Activated T-cell treated with anti-CD3 and anti-CD28 coated beads, Interleukin-2, amount 50 U/mL, for 48 hours (primary cell): ENCODE results near the gene NCK2.
A peak's percentile ranks its signal among the peaks of the same experiment; 100 is the strongest.

ENCODE experiments used
- DNase-seq, 2 experiments: peaks; one replicate each; pipeline ENCODE4 v3.0.0-alpha.2; 2020

Gene NCK2

DNA sequence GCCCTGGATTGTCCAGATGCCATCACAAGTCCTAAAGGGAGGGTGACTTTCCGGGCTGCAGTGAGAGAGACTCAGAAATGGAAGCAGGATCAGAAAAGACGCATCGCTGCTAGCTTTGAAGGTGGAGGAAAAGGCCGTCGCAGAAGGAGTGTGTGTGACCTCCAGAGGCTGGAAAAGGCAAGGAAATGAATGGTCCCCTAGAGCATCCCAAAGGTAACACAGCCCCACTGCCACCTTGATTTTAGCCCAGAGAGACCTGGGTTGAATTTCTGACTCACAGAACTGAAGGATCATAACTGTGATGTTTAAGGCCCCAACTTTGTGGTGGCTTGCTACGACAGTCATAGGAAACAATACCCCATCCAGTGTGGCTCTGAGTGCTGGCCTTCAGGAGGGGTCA is 8.6 kb upstream of the NCK2 start:
- DNase-seq = peak in 1 of 2 experiments; percentile 14

DNA sequence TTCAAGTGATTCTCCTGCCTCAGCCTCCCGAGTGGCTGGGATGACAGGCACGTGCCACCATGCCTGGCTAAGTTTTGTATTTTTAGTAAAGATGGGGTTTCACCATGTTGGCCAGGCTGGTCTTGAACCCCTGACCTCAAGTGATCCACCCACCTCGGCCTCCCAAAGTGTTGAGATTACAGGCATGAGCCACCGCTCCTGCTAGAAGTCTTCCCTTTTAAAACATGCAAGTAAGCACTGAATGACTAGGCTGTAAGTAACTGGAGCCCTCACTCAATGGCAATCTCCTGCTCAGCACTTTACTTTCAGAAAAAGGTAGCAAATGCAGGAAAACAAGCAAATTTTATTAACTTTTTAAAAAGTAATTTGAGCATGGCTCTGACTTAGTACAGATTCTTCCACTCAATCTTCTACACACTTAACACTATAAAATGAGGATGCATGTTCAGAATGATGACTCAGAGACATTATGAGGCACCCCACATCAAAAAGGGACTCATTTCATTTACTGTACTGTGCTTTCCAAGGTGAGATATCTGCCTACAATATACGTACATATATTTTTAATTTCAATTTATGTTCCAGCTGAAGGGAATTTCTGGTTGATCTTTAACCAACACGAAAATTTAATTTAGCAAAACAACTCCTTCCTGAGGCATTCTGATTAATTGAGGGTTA is 6.6 kb upstream of the NCK2 start:
- DNase-seq = peak in 1 of 2 experiments; percentile 38

DNA sequence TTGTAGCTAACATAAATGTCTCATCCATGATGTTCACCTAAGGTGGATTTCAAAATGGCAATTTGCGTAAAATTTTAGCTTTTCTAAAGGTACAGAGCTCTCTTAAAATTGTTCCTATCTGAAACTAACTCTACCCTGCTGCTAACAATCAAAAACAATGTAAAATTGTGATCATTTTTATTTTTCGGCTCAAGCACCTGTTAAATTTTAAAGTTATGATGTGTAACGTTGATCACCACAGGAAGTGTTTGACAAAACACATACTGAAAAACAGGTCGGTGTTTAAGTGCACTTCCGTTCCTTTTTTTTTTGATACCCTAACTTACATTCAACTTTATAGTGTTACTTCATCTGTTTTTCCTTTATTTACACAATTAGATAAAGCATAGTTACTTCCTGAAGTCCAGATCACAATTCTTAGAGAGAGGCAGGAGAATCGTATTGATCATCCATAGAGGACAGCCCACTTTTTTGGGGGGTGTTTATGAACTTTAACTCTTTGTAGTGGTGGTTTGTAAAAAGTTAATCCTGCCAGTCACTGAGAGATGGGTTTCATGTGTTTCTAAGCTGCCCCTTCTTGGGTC is 6.0 kb upstream of the NCK2 start:
- no peak for DNase-seq

DNA sequence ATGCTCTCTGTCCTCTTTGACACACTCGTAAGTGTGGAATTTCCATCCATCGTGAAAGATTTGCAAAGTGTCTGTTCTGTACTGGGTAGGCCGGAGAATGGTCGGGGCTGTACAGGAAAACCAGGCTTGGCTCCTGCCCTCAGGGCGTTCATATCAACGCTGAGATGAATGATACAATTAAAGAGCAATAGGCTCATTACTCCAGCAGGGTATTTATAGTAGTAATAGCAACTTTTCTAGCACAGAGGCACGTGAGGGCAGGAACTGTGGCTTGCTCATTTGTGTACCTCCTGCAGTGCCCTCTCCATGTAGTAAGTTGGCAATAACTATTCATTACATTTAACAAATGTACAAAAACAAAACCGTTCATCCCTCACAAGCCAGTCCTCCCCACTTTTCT is 5.3 kb upstream of the NCK2 start:
- peak in 1 of 2 experiments; percentile 24 for DNase-seq

DNA sequence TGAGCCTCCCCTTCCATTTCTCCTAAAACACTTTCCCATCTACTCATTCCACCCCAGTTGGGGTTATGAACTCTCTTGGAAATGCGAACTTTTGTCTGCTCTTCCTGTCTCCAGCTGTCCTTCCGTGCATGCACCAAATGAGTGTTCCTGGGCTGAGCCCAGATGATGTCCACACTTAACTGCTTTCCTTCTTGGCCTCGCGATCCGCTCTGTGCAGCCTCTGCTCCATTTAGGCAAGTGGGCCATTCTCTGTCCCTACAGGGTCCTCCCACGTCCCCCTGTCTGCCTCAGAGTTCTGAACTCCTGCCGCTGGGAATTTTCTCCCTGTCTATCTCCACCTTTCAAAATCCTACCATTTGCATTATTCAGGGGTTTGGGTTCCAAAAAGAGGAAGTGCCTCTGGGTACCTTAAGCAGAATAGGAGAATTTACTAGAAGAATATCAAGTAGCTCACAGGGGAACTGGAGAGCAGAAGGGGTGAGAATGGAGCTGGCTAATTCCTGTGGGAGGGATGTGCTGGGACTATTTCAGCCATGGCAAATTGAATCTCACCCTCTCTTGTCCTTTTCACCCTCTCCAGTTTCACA is 4.7 kb upstream of the NCK2 start:
- DNase-seq = no peak

DNA sequence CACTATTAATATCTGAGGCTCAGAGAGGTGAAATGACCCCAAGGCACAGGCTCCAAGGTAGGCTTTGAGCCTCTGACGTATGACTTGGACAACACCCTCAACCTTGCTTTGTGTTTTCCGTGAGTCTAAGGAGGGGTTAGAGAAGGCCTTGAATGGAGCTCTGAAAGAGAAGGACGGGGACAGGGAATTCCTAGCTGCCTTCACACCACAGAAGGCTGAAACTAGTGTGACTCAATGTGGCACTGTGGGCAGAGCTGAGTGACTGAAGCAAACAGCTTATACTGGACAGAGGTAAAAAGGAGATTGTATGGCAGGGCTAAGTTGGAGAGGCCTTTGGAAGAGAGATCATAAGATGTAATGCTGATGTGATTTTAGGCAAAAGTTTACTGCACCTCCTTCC is 3.5 kb upstream of the NCK2 start:
- peak in 1 of 2 experiments; percentile 36 for DNase-seq

DNA sequence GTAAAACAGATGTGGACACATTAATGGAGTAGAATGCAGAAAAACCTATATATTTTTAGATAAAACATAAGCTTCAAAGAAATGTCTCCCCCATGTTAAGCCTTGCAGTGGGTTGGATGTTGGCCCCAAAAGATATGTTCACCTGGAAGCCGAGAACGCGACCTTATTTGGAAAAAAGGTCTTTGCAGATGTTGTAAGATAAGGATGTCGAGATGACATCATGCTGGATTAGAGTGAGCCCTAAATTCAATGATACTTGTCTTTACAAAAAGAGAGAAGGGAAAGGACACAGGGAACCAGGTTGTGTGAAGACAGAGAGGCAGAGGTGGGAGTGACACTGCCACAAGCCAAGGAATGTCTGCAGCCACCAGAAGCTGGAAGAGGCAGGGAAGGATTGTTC is 3.1 kb upstream of the NCK2 start:
- no peak for DNase-seq

DNA sequence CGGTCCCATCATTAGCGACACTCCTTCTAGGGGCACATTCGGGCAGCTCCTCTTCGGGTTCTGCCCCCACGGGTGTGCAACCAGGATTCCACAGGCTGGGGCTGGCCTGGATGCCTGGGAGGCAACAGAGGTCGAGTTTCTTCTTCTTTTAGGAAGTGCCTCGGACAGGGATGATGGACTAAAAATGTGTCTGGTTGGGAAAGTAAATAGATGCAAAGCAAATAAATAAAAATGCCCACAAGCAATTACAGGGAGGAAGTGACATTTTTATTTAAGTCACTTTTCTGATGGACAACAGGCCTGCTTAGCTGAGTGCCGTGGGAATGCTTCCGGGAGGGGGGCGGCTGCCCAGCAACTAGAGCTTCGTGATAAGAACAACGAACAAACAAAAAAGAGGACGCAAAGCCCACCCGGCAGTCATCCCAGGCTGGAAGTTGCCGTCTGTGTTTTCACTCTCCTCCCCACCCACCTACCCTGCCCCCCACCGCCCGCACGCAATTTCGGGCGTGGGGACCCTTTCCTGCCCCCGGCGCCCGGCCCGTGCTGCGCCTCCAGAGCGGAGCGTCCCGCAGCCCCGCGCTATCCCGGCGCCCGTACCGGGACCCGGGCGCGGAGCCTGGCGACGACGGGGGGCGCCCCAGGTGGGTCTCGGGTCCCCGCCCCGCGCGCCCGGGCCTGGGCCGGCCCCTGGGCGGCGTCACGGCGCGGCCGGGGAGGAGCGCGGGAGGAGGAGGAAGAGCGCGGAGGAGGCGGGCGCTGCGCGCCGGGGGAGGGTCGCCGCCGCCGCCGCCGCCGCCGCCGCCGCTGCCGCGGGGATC is 412 bp upstream of the NCK2 start:
- DNase-seq = peak; percentile 71 to 78

DNA sequence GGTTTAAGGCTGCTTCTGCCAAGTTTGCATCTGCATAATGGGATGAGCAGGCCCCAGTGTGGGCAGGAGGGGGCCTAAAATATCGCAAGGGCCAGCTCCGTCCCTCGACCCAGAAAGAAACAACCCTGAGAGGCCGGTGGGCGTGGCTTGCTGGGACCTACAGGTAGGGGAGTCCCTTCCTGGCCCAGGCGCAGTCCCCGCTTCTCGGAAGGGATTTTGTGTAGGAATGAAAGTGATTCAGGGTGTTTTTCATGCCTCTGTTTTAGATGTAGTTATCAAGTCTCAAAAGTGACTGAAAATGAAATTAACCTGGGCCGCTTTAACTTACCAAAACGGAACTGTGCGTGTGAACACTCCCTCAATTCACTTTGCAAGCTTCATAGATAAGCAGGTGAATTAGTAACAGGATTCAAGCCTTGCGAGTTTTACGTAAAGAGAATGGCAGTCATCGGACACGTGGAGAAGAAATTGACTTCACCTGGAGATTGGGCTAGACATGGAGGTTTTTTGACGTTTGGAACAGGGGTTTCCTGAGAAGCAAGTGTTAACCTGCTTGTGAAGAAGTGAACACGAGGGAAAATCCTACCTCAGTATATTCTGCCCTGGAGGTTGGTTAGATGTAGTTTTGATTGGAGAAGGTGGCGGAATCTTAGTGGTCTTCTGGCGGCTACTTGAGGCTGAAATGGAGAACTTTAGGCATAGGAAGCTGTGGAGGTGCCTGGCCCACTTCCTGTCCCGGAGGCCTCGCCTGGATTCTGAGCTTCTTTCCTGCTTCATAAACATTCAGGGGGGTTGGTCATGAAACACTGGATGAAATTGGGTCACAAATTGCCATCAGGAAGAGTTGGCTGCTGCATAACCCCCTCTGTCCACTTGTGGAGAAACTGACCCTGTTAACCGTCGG is 1.7 kb downstream of the NCK2 start:
- DNase-seq = peak; percentile 94

DNA sequence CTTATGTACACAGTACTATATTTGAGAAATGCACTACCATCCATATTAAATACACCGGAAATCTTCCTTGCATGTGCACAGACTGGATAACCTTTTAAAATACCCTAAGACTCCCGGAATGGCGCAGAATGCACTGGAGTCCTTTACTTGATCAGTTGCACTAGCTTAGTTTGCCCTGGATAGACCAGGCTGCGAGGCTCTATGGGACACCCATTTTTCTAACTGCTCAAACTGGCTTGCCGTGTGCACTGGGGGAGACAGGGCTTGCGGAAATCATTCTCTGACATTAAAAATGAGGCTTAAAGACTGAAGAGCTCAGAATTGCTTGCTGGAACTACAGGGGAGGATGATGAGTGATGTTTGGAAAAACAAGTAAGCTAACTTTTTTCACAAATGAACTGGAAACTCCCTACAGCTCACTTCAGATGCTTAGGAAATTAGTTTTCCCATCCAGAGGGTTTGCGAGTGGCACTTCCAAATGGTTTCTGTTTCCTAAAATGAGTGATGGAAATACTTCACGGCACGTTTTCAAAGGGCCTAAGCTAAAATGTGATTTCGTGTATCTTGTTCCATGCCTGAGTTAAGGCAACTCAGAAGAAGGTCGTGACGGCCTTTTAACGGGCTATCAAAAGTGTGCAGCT is 2.7 kb downstream of the NCK2 start:
- DNase-seq = peak in 1 of 2 experiments; percentile 36

DNA sequence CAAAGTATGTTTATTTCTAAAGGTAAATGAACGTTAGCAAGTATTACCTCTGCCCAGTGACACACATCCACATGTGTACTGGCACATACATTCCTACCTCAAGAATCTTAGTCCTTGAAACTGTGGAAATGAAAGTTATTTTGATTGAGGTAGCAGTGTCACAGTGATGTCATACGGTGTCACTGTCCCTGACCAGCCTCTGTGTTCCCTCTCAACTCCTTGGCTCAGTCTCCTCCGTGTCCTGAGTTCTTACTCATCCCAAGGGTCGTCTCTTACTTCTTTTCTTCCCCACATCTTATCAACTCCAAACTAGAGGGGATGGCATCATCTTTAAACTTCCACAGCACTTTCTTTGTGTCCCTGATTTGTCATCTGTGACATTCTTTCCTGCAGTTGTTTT is 3.3 kb downstream of the NCK2 start:
- DNase-seq = no peak

DNA sequence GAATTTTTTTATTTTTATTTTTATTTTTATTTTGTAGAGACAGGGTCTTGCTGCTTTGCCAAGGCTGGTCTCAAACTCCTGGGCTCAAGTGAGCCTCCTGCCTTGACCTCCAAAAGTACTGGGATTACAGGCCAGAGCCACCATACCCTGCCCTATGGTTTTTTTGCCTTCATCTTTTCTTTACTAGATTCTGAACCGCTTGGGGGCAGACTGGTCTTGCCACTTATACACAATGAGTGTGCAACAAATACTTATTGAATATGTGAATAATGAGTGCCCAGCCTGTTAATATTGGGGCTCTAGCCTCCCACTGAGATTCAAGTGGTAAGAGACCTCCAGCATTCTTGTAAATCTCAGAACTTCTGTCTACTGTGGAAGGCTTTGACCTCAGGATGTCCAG is 3.9 kb downstream of the NCK2 start:
- DNase-seq = no peak

DNA sequence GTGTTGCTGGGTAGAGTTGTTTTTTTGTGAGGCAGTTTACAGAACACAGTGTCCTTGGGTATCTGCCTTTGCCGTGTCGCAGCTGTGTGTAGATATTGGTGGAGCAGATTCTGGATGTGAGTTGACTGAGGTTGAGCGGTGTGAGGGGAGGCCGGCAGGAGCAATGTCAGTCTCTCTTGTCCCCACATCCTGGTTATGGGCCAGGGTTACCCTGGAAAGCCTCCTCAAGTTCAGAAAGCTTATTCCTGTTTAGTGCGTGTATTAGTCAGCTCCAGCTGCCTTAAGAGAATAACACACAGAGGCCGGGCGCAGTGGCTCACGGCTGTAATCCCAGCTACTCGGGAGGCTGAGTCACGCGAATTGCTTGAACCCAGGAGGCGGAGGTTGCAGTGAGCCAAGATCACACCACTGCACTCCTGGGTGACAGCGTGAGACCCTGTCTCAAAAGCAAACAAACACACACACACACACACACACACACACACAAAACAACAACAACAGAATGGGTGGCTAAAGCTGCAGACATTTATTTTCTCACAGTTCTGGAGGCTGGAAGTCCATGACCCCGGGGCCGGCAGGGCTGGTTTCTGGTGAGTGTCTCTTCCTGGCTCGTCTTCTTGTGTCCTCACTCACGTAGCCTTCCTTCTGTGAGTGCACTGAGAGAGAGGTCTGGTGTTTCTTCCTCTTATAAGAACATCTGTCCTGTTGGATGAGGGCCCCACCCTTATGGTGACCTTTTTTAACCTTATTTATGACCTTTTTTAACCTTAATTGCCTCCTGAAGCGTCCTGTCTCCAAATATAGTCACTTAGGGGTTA is 5.1 kb downstream of the NCK2 start:
- peak; percentile 69 to 75 for DNase-seq

DNA sequence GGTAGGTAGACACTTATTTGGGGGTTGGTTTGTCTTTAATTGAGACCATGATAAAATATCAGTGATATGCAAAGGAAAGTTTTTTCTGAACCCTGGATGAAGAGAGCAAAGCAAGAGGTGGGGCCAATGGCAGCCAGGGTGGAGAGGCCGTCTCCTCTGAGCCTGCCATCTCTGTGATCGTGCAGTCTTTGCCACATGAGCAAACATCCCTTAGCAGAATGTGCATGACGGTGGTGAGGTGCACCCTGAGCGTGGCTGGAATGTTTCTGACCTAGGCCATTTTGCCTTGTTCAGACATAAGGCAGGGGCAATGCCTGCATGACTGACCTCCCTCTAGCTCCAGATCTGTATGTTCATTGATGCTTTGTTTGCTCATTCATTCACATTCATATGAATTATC is 6.0 kb downstream of the NCK2 start:
- peak; percentile 22 to 24 for DNase-seq

DNA sequence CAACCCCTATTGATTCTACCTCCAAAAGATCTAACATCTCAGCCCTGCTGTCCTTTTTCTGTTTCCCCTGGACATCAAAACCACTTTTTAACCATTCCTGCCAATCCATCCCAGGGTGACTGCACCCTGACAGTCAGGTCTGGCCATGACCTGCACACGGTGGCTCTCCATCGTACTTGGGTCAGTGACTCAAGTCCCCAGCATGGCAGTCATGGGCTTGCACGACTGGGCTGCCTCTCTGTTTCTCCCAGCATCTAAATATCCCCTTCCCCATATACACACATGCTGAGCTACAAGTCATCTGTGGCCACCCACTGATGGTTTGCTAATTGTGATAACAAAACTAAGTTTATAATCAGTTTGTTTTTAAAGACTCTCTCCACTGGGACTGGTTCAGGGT is 6.6 kb downstream of the NCK2 start:
- DNase-seq = peak; percentile 20 to 22

DNA sequence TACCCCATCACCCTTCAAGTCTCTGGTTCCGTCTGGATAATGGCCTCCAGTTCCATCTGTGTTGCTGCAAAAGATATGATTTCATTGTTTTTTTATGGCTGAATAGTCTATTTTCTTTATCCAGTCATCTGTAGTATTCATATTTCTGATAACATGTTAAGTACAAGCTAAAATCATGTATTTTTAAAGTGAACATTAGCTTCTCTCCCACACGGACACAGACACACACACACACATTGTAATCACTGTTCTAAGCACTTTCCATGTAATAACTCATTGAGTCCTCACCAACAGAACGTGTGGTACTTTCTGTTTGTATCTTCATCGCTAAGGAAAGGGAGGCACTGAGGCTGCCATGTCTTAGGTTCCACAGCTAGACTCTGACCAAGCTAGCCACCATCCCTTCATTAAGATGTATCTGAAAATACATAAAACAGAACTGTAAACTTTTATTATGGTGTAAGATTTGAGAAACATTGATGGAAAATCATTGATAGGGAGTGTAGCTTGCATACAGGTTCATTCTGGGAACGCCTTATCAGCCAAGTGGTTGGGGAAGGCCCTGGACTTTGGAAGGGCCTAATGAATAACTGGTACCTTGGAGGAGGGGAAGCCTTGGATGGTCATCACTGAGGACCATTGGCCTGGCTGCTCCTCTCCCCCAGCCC is 8.1 kb downstream of the NCK2 start:
- peak; percentile 2 to 18 for DNase-seq

DNA sequence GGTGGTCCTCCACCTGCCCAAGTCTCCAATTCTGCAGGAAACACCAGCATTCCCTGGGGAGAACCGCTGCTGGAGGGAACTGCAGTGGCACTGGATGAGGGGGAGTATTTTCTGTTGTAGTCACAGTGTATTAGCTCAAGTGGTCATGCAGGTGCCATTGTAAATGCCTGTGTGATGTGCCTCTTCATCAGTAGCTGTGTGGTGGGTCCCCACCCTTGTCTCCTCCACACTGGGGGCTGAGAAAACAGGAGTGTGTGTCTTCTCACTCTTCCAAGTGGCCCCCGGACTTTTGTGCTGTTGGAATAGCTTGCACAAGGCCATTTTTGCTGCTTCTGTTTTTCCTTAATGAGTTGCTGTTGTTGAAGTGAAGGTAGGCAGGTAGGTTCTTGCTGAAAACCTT is 8.7 kb downstream of the NCK2 start:
- peak; percentile 38 to 39 for DNase-seq

DNA sequence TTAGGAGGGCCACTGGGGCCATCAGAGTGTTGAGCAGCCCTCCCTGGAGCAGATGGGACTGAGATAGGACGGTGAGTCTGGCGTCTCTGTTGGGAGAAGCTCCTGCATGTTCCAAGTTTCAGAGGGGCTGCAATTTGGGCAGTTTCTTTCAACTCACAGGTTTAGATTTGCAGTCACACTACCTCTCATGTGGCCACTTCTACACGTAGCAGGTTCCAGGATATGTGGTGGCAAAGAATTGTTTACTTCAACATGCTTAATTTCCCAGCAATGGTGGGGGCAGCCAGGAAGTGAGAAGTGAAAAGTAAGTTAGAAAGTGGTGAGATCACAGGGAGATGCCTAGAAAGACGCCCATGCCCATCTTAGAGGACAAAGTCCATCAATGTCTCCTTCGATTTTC is 9.3 kb downstream of the NCK2 start:
- DNase-seq = peak; percentile 64 to 67

DNA sequence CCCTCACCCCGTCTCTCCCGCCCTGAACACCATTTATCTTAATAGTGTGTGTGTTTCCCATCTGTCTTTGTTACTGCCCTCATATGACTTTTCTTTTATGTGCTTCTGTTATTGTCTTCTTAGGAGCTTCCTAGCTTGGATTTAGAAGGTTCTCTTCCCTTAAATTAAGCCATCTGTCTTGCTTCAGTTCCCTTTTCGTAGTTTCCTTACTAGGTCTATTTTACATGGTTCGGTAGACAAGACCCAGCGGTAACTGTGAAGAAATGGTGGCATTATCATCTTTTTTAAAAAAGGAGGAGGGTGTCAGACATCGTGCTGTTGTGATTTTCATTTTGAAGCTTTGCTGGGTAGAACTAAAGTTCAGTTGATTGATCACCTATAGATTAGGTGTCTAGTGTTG is 10.3 kb downstream of the NCK2 start:
- peak; percentile 11 to 12 for DNase-seq

DNA sequence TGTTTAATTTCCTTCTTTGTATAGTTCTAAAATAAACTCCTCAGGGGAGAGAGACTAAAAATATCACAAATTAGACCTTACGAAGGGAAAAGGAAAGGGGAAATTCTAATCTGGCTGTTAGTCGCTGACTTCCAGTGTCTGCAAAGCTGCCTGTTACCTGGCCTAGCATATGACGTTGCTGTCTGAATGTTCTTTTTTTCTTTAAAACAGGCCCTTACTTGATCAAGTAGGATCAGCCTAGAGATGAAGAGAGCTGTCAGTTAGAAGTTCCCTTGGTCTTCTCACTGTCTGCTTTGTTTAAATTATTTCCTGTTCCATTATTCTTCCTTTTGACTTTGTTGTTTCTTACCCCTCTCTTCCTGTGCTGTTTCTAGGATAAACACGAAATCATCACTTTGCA is 11.2 kb downstream of the NCK2 start:
- peak; percentile 12 to 14 for DNase-seq

DNA sequence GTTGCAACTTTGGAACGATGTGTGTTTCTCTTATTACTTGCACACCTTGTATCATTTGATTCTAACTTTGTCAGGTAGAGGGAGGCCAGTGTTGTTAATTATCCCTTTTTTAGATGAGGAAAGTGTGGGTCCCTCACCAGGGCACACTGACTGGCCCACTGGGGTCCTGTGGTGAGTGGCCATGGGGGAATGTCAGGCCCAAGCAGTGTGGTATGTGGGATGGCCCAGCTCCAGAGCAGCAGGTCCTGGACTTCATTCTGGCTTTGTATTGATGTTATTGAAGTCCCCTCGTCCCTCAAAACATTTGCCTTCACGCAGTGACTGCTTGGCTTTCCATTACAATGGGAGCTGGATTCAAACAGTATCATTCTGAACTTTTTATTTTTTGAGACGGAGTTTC is 11.7 kb downstream of the NCK2 start:
- peak; percentile 17 to 21 for DNase-seq
